ENCODE results near the gene LRRC56. TPM values are rescaled to one million over a fixed set of nuclear protein-coding genes. Genes with fewer than 3 reads are reported as not detected.

Gene LRRC56
- total and polyA plus RNA-seq, 5 donors from 2014 or later: 0.89 to 5.8 (median 2.7) TPM

- H3K9me3 Mint-ChIP-seq: no peaks in the 10 kb centered on the region
- Histone ChIP-seq H3K4me1 (ENCODE audit: control insufficient read depth, insufficient read depth, low read length, poor library complexity, severe bottlenecking) (no peaks in the 10 kb centered on the region), H3K4me3 (ENCODE audit: low read depth, low read length) (no peak overlapping the region), H3K27ac (ENCODE audit: insufficient read depth, low read length, poor library complexity, severe bottlenecking) (no peak overlapping the region), H3K9me3 (ENCODE audit: control insufficient read depth in 2 of 2, low read length in 2 of 2) (no peaks in the 10 kb centered on the region), H3K27me3 (ENCODE audit: control insufficient read depth, insufficient read depth, low read length) (no peaks in the 10 kb centered on the region), H3K36me3 (ENCODE audit: control insufficient read depth, insufficient read depth, low read length) (no peaks in the 10 kb centered on the region)
- ATAC-seq (ENCODE audit: low read depth in 2 of 2): no peak
- DNase-seq: no peak
- H3K4me3 Mint-ChIP-seq: no peak overlapping the region
- no peaks in the 10 kb centered on the region for H3K4me1 Mint-ChIP-seq
- H3K27ac Mint-ChIP-seq: no peak overlapping the region
- H3K27me3 Mint-ChIP-seq: peaks cover 5% of the 10 kb centered on the region
- H3K36me3 Mint-ChIP-seq: peaks cover 3% of the 10 kb centered on the region
Observed at GRCh38 chr11:544817-545166, 7.5 kb downstream of the LRRC56 start.

GRCh38 chr11:545171-545570 is 7.8 kb downstream of the LRRC56 start:
- H3K36me3 Mint-ChIP-seq: peaks cover 3% of the 10 kb centered on the region
- H3K4me1 Mint-ChIP-seq: no peaks in the 10 kb centered on the region
- H3K36me3 ChIP-seq (ENCODE audit: control insufficient read depth, insufficient read depth, low read length): no peaks in the 10 kb centered on the region
- H3K27ac ChIP-seq (ENCODE audit: insufficient read depth, low read length, poor library complexity, severe bottlenecking): no peak overlapping the region
- no peak for ATAC-seq (ENCODE audit: low read depth in 2 of 2)
- H3K27ac Mint-ChIP-seq: peak overlapping the region in 1 of 3 donors; percentile 92
- no peaks in the 10 kb centered on the region for H3K9me3 ChIP-seq (ENCODE audit: control insufficient read depth in 2 of 2, low read length in 2 of 2)
- no peak for DNase-seq
- H3K4me3 Mint-ChIP-seq: no peak overlapping the region
- peaks cover 5% of the 10 kb centered on the region for H3K27me3 Mint-ChIP-seq
- H3K27me3 ChIP-seq (ENCODE audit: control insufficient read depth, insufficient read depth, low read length): no peaks in the 10 kb centered on the region
- no peaks in the 10 kb centered on the region for H3K4me1 ChIP-seq (ENCODE audit: control insufficient read depth, insufficient read depth, low read length, poor library complexity, severe bottlenecking)
- H3K9me3 Mint-ChIP-seq: no peaks in the 10 kb centered on the region
- no peak overlapping the region for H3K4me3 ChIP-seq (ENCODE audit: low read depth, low read length)

GRCh38 chr11:548700-549603 is 11.6 kb downstream of the LRRC56 start:
- no peaks in the 10 kb centered on the region for H3K9me3 ChIP-seq (ENCODE audit: control insufficient read depth in 2 of 2, low read length in 2 of 2)
- H3K9me3 Mint-ChIP-seq: no peaks in the 10 kb centered on the region
- no peaks in the 10 kb centered on the region for H3K27me3 ChIP-seq (ENCODE audit: control insufficient read depth, insufficient read depth, low read length)
- no peaks in the 10 kb centered on the region for H3K36me3 ChIP-seq (ENCODE audit: control insufficient read depth, insufficient read depth, low read length)
- no peak for DNase-seq
- H3K4me3 Mint-ChIP-seq: peak overlapping the region in 1 of 4 donors; percentile 58
- H3K4me1 ChIP-seq (ENCODE audit: control insufficient read depth, insufficient read depth, low read length, poor library complexity, severe bottlenecking): peaks cover under 1% of the 10 kb centered on the region
- H3K4me1 Mint-ChIP-seq: no peaks in the 10 kb centered on the region
- H3K4me3 ChIP-seq (ENCODE audit: low read depth, low read length): no peak overlapping the region
- H3K36me3 Mint-ChIP-seq: no peaks in the 10 kb centered on the region
- peaks cover 5% of the 10 kb centered on the region for H3K27me3 Mint-ChIP-seq
- H3K27ac Mint-ChIP-seq: no peak overlapping the region
- H3K27ac ChIP-seq (ENCODE audit: insufficient read depth, low read length, poor library complexity, severe bottlenecking): no peak overlapping the region
- ATAC-seq (ENCODE audit: low read depth in 2 of 2): no peak

- H3K27me3 ChIP-seq (ENCODE audit: control insufficient read depth, insufficient read depth, low read length): no peaks in the 10 kb centered on the region
- no peak overlapping the region for H3K27ac ChIP-seq (ENCODE audit: insufficient read depth, low read length, poor library complexity, severe bottlenecking)
- ATAC-seq (ENCODE audit: low read depth in 2 of 2) (no peak), DNase-seq (no peak)
- no peaks in the 10 kb centered on the region for H3K9me3 Mint-ChIP-seq
- no peaks in the 10 kb centered on the region for H3K36me3 Mint-ChIP-seq
- peaks cover 5% of the 10 kb centered on the region for H3K27me3 Mint-ChIP-seq
- no peaks in the 10 kb centered on the region for H3K36me3 ChIP-seq (ENCODE audit: control insufficient read depth, insufficient read depth, low read length)
- peaks cover 10% of the 10 kb centered on the region for H3K4me1 ChIP-seq (ENCODE audit: control insufficient read depth, insufficient read depth, low read length, poor library complexity, severe bottlenecking)
- no peaks in the 10 kb centered on the region for H3K4me1 Mint-ChIP-seq
- H3K27ac Mint-ChIP-seq: no peak overlapping the region
- H3K9me3 ChIP-seq (ENCODE audit: control insufficient read depth in 2 of 2, low read length in 2 of 2): no peaks in the 10 kb centered on the region
- H3K4me3 ChIP-seq (ENCODE audit: low read depth, low read length): no peak overlapping the region
- H3K4me3 Mint-ChIP-seq: no peak overlapping the region
Observed at GRCh38 chr11:550021-550745, 12.9 kb downstream of the LRRC56 start.

- H3K27ac Mint-ChIP-seq: no peak overlapping the region
- H3K9me3 Mint-ChIP-seq: no peaks in the 10 kb centered on the region
- H3K4me3 Mint-ChIP-seq: no peak overlapping the region
- H3K9me3 ChIP-seq (ENCODE audit: control insufficient read depth in 2 of 2, low read length in 2 of 2): no peaks in the 10 kb centered on the region
- no peak for ATAC-seq (ENCODE audit: low read depth in 2 of 2)
- DNase-seq: no peak
- no peaks in the 10 kb centered on the region for H3K36me3 Mint-ChIP-seq
- H3K4me3 ChIP-seq (ENCODE audit: low read depth, low read length): no peak overlapping the region
- no peak overlapping the region for H3K27ac ChIP-seq (ENCODE audit: insufficient read depth, low read length, poor library complexity, severe bottlenecking)
- no peaks in the 10 kb centered on the region for H3K27me3 ChIP-seq (ENCODE audit: control insufficient read depth, insufficient read depth, low read length)
- peaks cover 5% of the 10 kb centered on the region for H3K27me3 Mint-ChIP-seq
- H3K4me1 Mint-ChIP-seq: no peaks in the 10 kb centered on the region
- peaks cover 15% of the 10 kb centered on the region for H3K4me1 ChIP-seq (ENCODE audit: control insufficient read depth, insufficient read depth, low read length, poor library complexity, severe bottlenecking)
- H3K36me3 ChIP-seq (ENCODE audit: control insufficient read depth, insufficient read depth, low read length): no peaks in the 10 kb centered on the region
Observed at GRCh38 chr11:550746-551085, 13.4 kb downstream of the LRRC56 start.

- Mint-ChIP-seq H3K36me3 (no peaks in the 10 kb centered on the region), H3K9me3 (no peaks in the 10 kb centered on the region), H3K4me3 (no peak overlapping the region), H3K27ac (no peak overlapping the region), H3K27me3 (peaks cover 5% of the 10 kb centered on the region), H3K4me1 (no peaks in the 10 kb centered on the region)
- H3K4me1 ChIP-seq (ENCODE audit: control insufficient read depth, insufficient read depth, low read length, poor library complexity, severe bottlenecking): peaks cover 19% of the 10 kb centered on the region
- DNase-seq (no peak), ATAC-seq (ENCODE audit: low read depth in 2 of 2) (no peak)
- H3K4me3 ChIP-seq (ENCODE audit: low read depth, low read length): no peak overlapping the region
- no peak overlapping the region for H3K27ac ChIP-seq (ENCODE audit: insufficient read depth, low read length, poor library complexity, severe bottlenecking)
- no peaks in the 10 kb centered on the region for H3K27me3 ChIP-seq (ENCODE audit: control insufficient read depth, insufficient read depth, low read length)
- no peaks in the 10 kb centered on the region for H3K9me3 ChIP-seq (ENCODE audit: control insufficient read depth in 2 of 2, low read length in 2 of 2)
- H3K36me3 ChIP-seq (ENCODE audit: control insufficient read depth, insufficient read depth, low read length): no peaks in the 10 kb centered on the region
Observed at GRCh38 chr11:551131-551530, 13.8 kb downstream of the LRRC56 start.

GRCh38 chr11:551596-551995 is 14.3 kb downstream of the LRRC56 start:
- Histone ChIP-seq H3K27me3 (ENCODE audit: control insufficient read depth, insufficient read depth, low read length) (no peaks in the 10 kb centered on the region), H3K36me3 (ENCODE audit: control insufficient read depth, insufficient read depth, low read length) (no peaks in the 10 kb centered on the region), H3K9me3 (ENCODE audit: control insufficient read depth in 2 of 2, low read length in 2 of 2) (no peaks in the 10 kb centered on the region), H3K27ac (ENCODE audit: insufficient read depth, low read length, poor library complexity, severe bottlenecking) (no peak overlapping the region), H3K4me1 (ENCODE audit: control insufficient read depth, insufficient read depth, low read length, poor library complexity, severe bottlenecking) (peaks cover 23% of the 10 kb centered on the region), H3K4me3 (ENCODE audit: low read depth, low read length) (no peak overlapping the region)
- Mint-ChIP-seq H3K9me3 (no peaks in the 10 kb centered on the region), H3K36me3 (no peaks in the 10 kb centered on the region), H3K4me3 (no peak overlapping the region), H3K27ac (no peak overlapping the region), H3K27me3 (peaks cover 5% of the 10 kb centered on the region), H3K4me1 (peaks cover 0 to 2% (median 0%) of the 10 kb centered on the region in 4 donors)
- ATAC-seq (ENCODE audit: low read depth in 2 of 2) (no peak), DNase-seq (no peak)

Data from CD4-positive, CD25-positive, alpha-beta regulatory T cell (primary cell).